ENCODE data around the gene PTGDS. TPM values are rescaled to one million over a fixed set of nuclear protein-coding genes. Genes with fewer than 3 reads are reported as not detected.

PTGDS gene
- polyA plus RNA-seq, 3 donors, result 22.4 to 185 (median 74.9) TPM

GRCh38 chr9:136981588-136982231 lies 4.4 kb downstream of the PTGDS start:
- H3K27ac ChIP-seq (ENCODE audit: low read depth, low read length), result no peak overlapping the region
- 59 to 74% (median 60%) methylated on average over 15 to 17 of the region's 17 CpGs for WGBS, 3 donors

DNA sequence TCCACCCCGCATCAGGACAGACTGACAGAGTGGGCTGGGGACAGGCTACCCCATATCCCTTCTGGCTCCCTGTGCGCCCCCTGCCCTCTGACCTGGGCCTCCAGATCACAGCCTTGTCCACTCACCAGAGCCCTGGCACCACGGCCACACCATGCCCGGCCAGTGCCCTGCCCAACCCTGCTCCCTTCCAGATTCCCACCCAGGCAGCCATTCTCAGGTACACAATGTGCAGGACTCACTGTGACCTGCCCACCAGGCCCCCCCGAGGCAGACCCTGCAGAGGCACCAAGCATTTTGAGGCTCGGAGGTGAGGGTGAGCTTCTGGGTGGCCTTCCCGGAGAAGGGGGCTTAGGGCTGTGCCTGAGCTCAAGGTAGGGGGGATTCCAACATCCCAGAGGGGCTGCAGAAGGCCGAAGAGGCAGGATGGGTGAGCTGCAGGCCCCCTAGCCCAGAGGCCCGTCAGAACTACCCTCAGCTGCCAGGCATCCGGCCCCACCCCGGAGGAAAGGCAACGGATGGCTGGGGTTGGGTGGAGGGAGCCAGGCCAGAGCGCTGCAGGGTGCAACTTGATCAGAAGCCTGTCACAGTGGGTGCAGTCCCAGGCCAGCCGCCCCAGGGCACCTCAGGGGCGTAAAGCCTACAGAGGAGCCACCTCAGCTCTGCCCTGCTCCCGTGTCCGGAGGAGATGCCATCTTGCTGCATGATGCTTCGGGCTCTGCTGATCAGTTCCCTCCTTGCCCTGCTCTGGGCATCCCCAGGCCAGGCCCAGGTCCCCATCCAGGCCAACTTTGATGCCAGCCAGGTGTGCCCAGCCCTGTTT lies 5.1 kb downstream of the PTGDS start, which contains the start of gene LCNL1:
Gene LCNL1 (plus strand): TSS at position 762 of the 820 bp plus-strand sequence. CDS start 594 bp downstream, outside the sequence.
- 79 to 88% (median 80%) methylated on average over 18 of the region's 18 CpGs for WGBS, 3 donors
- H3K27ac ChIP-seq (ENCODE audit: low read depth, low read length), result no peak within 1 kb of the TSS

DNA sequence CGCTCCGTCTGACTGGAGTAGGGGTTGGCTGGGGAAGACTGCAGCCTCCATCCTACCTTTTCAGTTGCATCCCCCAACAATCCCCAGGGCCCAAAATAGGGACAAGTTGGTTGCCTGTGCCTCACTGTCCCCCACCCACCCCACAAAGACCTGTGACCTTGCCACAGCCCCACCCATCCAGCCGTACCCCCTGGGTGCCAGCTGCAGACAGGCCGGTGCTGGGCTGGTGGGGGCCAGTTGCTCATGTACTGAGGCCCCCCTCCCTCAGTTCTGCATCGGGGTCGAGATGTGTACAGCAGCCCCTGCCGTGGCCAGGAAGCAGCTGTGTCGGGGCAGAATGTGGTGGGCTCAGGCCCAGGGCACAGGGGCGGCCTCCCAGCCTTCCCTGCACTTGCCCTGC lies 5.9 kb downstream of the PTGDS start:
- WGBS, 3 donors, result 65 to 82% (median 77%) methylated on average over 9 of the region's 9 CpGs

GRCh38 chr9:136983656-136984314 lies 6.5 kb downstream of the PTGDS start:
- 78 to 84% (median 80%) methylated on average over 11 of the region's 11 CpGs for WGBS, 3 donors
- H3K27ac ChIP-seq (ENCODE audit: low read depth, low read length), result no peak overlapping the region

More for the DNA sequence above, 5.9 kb downstream of the PTGDS start:
- H3K27ac ChIP-seq (ENCODE audit: low read depth, low read length), result no peak overlapping the region

GRCh38 chr9:136984464-136985026 lies 7.2 kb downstream of the PTGDS start:
- H3K27ac ChIP-seq (ENCODE audit: low read depth, low read length), result no peak overlapping the region
- 50 to 60% (median 52%) methylated on average over 24 to 29 of the region's 29 CpGs for WGBS, 3 donors

DNA sequence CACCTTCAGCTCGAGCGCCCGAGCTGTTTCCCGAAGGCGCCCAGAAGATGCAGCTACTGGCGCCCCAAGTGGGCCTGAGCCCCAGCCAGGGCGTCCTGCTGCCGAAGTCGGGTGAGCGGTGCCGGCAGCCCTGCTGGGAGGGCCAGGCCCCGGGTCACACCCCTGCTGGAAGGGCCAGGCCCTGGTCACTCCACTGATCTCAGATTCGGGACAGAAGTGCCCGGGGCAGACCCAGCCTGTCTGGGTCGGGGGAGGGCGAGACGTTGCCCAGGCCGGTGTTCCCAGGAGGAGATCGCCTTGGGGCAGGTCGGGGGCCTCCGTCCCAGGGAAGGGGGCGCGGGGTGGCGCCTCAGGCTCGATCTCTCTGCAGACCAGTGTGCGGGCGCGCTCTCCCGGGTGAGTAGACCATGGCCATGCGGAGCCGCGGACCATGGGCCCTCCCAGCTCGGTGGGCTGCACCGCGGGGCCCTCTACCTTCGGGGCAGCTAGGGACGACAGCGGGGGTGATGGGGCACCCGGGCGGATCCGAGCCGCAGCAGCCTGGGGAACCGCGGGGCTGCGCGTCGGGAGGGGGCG lies 7.8 kb downstream of the PTGDS start:
- 10 to 17% (median 12%) methylated on average over 42 to 48 of the region's 48 CpGs for WGBS, 3 donors
- no peak overlapping the region for H3K27ac ChIP-seq (ENCODE audit: low read depth, low read length)

DNA sequence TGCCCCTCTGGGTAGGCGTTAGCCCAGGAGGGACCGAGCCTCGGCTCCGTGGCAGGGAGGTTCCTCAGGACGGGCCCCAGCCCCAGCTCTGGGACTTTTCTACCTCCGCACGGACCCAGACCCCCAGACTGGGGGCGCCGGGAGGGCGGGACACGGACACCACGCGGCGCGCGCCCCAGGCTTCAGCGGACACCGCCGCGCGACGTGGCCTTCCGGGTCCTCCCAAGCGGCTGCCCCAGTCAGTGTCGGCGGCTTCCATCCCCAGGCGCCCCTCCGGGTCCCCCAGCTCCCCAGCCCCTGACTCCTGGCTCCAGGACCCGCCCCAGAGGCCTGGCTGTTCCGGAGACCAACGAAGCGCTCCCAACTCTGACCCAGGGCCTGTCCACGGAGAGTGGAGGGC lies 8.5 kb downstream of the PTGDS start:
- 15 to 35% (median 29%) methylated on average over 30 to 33 of the region's 33 CpGs for WGBS, 3 donors
- no peak overlapping the region for H3K27ac ChIP-seq (ENCODE audit: low read depth, low read length)

DNA sequence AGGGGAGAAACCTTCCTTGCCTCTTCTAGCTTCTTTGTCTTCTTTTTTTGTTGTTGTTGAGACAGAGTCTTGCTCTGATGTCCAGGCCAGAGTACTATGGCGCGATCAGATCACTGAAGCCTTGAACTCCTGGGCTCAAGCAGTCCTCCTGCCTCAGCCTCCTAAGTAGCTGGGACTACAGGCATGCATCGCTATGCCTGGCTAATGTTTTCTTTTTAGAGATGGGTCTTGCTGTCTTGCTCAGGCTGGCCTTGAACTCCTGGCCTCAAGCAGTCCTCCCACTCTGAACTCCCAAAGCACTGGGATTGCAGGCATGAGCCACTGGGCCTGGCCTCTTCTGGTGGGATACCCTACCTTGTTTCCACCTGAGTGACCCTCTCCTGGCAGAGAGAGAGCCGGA lies 11.6 kb downstream of the PTGDS start:
- whole genome bisulfite sequencing, 3 donors, result 92 to 98% (median 97%) methylated on average over 4 of the region's 4 CpGs
- H3K27ac ChIP-seq (ENCODE audit: low read depth, low read length), result no peak overlapping the region

- H3K27ac ChIP-seq (ENCODE audit: low read depth, low read length), result no peak overlapping the region
- 76 to 83% (median 78%) methylated on average over 10 of the region's 10 CpGs for whole genome bisulfite sequencing, 3 donors
Measured at GRCh38 chr9:136990242-136990911, 13.1 kb downstream of the PTGDS start.

- 0 to 1% (median 1%) methylated on average over 73 to 92 of the region's 92 CpGs for WGBS, 3 donors
- peak within 1 kb of the TSS; percentile 75 for H3K27ac ChIP-seq (ENCODE audit: low read depth, low read length)
Measured at GRCh38 chr9:136991993-136992818, 14.9 kb downstream of the PTGDS start, which contains the start of gene PAXX. Gene PAXX, plus strand, starts transcription at chr9:136992422. Its CDS starts 22 bp downstream, at chr9:136992444.

- no peak overlapping the region for H3K27ac ChIP-seq (ENCODE audit: low read depth, low read length)
- 39 to 48% (median 43%) methylated on average over 17 to 18 of the region's 18 CpGs for WGBS, 3 donors
Measured at GRCh38 chr9:136992819-136993369, 15.6 kb downstream of the PTGDS start.

DNA sequence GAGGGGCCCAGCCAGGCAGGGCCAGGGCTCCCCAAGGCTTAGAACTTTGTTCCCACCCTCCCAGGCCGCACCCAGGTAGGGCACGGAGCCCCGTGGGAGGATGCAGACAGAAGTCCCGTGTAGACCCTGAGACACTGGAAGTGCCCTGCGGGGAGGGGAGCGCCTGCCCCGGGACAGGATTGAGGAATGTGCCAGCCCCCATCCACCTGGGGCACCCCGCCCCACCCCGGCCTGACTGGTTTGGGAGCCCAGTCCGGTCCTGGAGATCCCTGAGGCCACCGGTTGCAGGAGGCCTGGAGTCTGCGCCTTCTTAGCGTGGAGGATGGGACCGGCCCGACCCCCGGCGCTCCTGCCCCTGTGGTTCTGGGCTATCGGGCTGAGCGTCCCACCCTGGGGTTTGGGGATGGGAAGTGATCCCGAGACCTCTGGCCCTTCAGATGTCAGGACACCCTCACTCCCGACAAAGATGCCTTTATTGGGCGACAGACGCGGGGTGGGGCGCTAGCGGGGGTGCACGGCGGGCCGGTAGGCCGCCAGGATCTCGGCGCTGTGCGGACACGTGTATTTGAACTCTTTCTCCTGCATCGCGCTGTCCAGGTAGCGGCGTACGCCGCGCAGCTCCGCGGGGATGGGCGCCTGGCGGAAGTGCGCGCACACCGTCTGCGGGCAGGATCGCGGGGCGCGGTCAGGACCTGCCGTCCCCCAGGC lies 17.0 kb downstream of the PTGDS start:
- WGBS, 3 donors, result 67 to 72% (median 72%) methylated on average over 53 to 54 of the region's 54 CpGs

DNA sequence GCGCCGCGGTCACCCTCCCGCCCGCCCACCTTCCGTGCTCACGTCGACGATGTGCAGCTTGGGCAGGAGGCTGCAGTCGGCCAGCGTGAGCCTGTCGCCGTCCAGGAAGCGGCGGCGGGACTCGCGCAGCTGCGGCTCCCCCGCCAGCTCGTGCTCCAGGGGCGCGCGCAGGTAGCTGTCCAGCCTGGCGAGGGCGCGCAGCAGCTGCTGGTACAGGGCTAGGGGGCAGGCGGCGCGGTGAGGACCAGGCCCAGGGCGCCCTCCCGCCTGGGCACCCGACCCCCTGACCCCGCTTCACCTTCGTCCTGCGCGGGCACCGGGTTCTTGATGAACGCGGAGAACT lies 17.6 kb downstream of the PTGDS start:
- 41 to 43% (median 42%) methylated on average over 38 to 40 of the region's 40 CpGs for WGBS, 3 donors
- H3K27ac ChIP-seq (ENCODE audit: low read depth, low read length), result no peak overlapping the region

More for the DNA sequence above, 17.0 kb downstream of the PTGDS start:
- no peak overlapping the region for H3K27ac ChIP-seq (ENCODE audit: low read depth, low read length)

- WGBS, 3 donors, result 31 to 41% (median 39%) methylated on average over 28 to 30 of the region's 30 CpGs
- H3K27ac ChIP-seq (ENCODE audit: low read depth, low read length), result no peak overlapping the region
Measured at GRCh38 chr9:136995362-136995761, 18.1 kb downstream of the PTGDS start.

DNA sequence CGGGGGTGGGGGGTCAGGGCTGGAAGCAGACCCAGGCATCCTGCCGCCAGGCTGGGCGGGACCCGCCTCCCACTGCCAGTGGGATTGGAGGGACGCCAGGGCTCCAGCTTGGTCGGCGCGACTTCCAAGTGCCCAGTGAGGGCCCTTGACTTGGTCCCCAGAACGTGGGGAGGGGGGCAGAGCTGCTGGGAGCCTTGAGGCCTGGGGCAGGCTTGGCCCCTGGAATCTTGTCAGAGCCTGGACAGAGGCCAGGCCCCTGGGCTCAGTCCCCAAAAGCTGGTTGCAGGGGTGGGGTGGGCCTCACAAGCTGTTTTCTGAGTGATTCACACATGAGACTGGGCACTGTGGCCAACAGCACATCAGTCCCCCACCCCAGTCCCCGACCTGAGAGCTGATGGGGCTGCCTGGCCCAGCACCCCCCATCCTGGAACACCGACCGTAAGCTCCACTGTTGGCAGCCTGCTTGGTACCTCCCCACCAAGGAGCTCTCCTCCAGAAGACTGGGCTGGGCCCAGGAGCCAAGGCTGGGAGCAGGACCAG lies 18.5 kb downstream of the PTGDS start:
- H3K27ac ChIP-seq (ENCODE audit: low read depth, low read length), result no peak overlapping the region
- 21 to 29% (median 21%) methylated on average over 11 to 12 of the region's 12 CpGs for WGBS, 3 donors

All from adipose tissue (tissue), 3 donors.